Mesendoderm (in vitro differentiated cells): ENCODE results near the gene JAM2.

Experiments used
- DNase-seq: peaks from one replicate; pipeline ENCODE4 v3.0.0; 2013
- H2AK5ac ChIP-seq: 2 replicates; pipeline ENCODE4 v1.6.1; 2013; ENCODE audit warnings: low read length, inconsistent platforms
- H2BK120ac ChIP-seq: 2 replicates; pipeline ENCODE4 v1.6.1; 2013; ENCODE audit warnings: low read depth, mild to moderate bottlenecking, low read length, moderate library complexity, mixed read lengths
- H2BK15ac ChIP-seq: replicated peaks from 2 replicates; pipeline ENCODE4 v1.6.1; 2013; ENCODE audit warnings: low read depth, mild to moderate bottlenecking, moderate library complexity
- H2BK5ac ChIP-seq: 2 replicates; pipeline ENCODE4 v1.6.1; 2013; ENCODE audit warnings: low read length, inconsistent platforms
- H3K18ac ChIP-seq: 2 replicates; pipeline ENCODE4 v1.6.1; 2013; ENCODE audit warnings: mild to moderate bottlenecking, low read length, mixed read lengths
- H3K23ac ChIP-seq: one replicate; pipeline ENCODE4 v1.6.1; 2013; ENCODE audit warnings: low read length
- H3K27ac ChIP-seq: 2 replicates; pipeline ENCODE4 v1.5.1; 2013; ENCODE audit warnings: low read depth, mild to moderate bottlenecking, inconsistent platforms, low read length, moderate library complexity
- H3K27me3 ChIP-seq: 2 replicates; pipeline ENCODE4 v1.6.1; 2013; ENCODE audit warnings: low read length, control low read depth, mild to moderate bottlenecking, inconsistent platforms; ENCODE audit not compliant: insufficient read depth, poor library complexity
- H3K36me3 ChIP-seq: 2 replicates; pipeline ENCODE4 v1.6.1; 2013; ENCODE audit warnings: low read length, inconsistent platforms; ENCODE audit not compliant: control insufficient read depth, insufficient read depth
- H3K4ac ChIP-seq: one replicate; pipeline ENCODE4 v1.6.1; 2013; ENCODE audit warnings: low read depth, mild to moderate bottlenecking, low read length, moderate library complexity
- H3K4me1 ChIP-seq: 2 replicates; pipeline ENCODE4 v1.6.1; 2013; ENCODE audit warnings: low read depth, low read length, inconsistent platforms; ENCODE audit not compliant: control insufficient read depth
- H3K4me2 ChIP-seq: 2 replicates; pipeline ENCODE4 v1.6.1; 2013; ENCODE audit warnings: low read length
- H3K4me3 ChIP-seq: 2 replicates; pipeline ENCODE4 v1.5.1; 2013; ENCODE audit warnings: mild to moderate bottlenecking, low read length
- H3K56ac ChIP-seq: one replicate; pipeline ENCODE4 v1.6.1; 2013; ENCODE audit warnings: low read length
- H3K79me1 ChIP-seq: 2 replicates; pipeline ENCODE4 v1.6.1; 2013; ENCODE audit warnings: low read length, inconsistent platforms
- H3K79me2 ChIP-seq: 2 replicates; pipeline ENCODE4 v1.6.1; 2013; ENCODE audit warnings: mild to moderate bottlenecking, low read length; ENCODE audit not compliant: control insufficient read depth, insufficient read depth
- H3K9ac ChIP-seq: 2 replicates; pipeline ENCODE4 v1.6.1; 2013; ENCODE audit warnings: low read length, inconsistent platforms
- H4K5ac ChIP-seq: one replicate; pipeline ENCODE4 v1.6.1; 2013; ENCODE audit warnings: low read length
- H4K8ac ChIP-seq: one replicate; pipeline ENCODE4 v1.6.1; 2013; ENCODE audit warnings: low read depth, mild to moderate bottlenecking, control low read depth, low read length, moderate library complexity
- WGBS: extraction: QIAGEN DNeasy Blood & Tissue Kit; methylation state at CpG from one replicate; pipeline ENCODE4 v1.1.7; 2013; ENCODE audit warnings: low lambda C conversion rate, missing lambda C conversion rate; ENCODE audit not compliant: insufficient coverage; ENCODE audit errors: extremely low coverage; 5-methylcytosine and 5-hydroxymethylcytosine counted together

JAM2 gene

DNA sequence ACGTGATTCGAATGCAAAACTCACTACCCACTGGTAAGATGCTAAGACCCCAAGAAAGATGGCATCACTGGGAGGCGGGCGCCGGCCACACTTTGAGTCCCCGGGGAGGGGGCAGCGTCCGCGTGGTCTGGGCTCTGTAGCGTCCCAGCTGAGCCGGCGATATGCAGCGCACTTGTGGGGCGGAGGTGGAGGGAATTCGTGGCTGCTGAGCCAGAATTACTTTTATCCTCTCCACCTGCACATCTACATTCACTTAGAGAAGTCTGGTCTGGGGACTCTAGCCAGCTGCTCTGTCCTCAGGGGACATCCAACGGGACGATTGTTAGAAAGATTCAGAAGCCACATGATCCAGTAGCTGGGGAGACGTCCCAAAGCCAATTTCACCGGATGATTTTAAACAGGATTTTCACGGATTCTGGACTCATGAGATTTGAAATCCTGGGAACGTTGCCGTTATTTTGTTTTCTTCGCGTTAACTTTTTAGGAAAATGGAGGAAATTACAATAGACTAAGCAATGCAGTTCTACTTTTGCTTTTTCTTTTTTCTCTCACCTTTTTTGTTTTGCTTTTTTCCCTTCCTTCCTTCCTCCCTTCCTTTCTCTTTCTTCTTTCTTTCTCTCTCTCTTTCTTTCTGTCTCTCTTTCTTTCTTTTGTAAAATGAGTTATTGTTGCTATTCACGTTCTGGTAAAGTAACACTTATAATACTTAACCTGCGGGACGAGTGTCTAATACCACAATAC is 1.3 kb downstream of the JAM2 start:
- H4K8ac ChIP-seq: no peak overlapping the region
- H4K5ac ChIP-seq: no peak overlapping the region
- peak overlapping the region; percentile 57 for H3K9ac ChIP-seq
- H3K79me1 ChIP-seq: no peaks in the 10 kb centered on the region
- no peak overlapping the region for H2BK5ac ChIP-seq
- DNase-seq: peak; percentile 41
- H3K4me1 ChIP-seq: no peaks in the 10 kb centered on the region
- peak overlapping the region; percentile 35 for H3K4me3 ChIP-seq
- peak overlapping the region; percentile 74 for H3K56ac ChIP-seq
- no peak overlapping the region for H2BK15ac ChIP-seq
- H3K23ac ChIP-seq: no peak overlapping the region
- H3K4me2 ChIP-seq: peak overlapping the region; percentile 87
- H3K79me2 ChIP-seq: no peaks in the 10 kb centered on the region
- H3K27me3 ChIP-seq: peaks cover 2% of the 10 kb centered on the region
- H3K4ac ChIP-seq: no peak overlapping the region
- H2BK120ac ChIP-seq: no peak overlapping the region
- no peaks in the 10 kb centered on the region for H3K36me3 ChIP-seq
- WGBS: no CpG with 5 or more reads among the region's 27 CpGs
- no peak overlapping the region for H3K27ac ChIP-seq
- H3K18ac ChIP-seq: no peak overlapping the region
- H2AK5ac ChIP-seq: no peak overlapping the region

DNA sequence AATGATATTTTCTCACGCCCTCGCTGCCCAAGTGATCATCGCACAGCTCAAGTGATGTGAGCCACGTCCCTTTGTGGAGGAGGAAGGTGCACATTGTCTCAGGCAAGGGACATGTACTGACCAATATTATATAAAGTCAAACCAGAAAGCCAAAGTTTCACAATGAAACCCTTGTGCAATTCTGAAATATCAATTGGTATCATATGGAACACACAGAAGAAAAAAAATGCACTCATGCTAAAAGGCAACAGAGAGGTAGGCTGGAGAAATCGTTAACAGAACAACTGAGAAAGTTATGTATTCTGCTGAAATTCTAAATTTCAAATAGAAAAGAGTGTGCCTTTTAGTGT is 1.9 kb downstream of the JAM2 start:
- Histone ChIP-seq H3K27ac (no peak overlapping the region), H3K4me1 (no peaks in the 10 kb centered on the region), H3K9ac (no peak overlapping the region), H2AK5ac (no peak overlapping the region), H3K79me1 (no peaks in the 10 kb centered on the region), H3K4ac (no peak overlapping the region), H2BK15ac (no peak overlapping the region), H3K4me3 (no peak overlapping the region), H3K27me3 (peaks cover 2% of the 10 kb centered on the region), H4K5ac (no peak overlapping the region), H2BK120ac (no peak overlapping the region), H3K23ac (no peak overlapping the region), H3K56ac (no peak overlapping the region), H3K79me2 (no peaks in the 10 kb centered on the region), H4K8ac (no peak overlapping the region), H2BK5ac (no peak overlapping the region), H3K4me2 (no peak overlapping the region), H3K18ac (no peak overlapping the region), H3K36me3 (no peaks in the 10 kb centered on the region)
- DNase-seq: no peak
- no CpG with 5 or more reads among the region's 5 CpGs for WGBS

DNA sequence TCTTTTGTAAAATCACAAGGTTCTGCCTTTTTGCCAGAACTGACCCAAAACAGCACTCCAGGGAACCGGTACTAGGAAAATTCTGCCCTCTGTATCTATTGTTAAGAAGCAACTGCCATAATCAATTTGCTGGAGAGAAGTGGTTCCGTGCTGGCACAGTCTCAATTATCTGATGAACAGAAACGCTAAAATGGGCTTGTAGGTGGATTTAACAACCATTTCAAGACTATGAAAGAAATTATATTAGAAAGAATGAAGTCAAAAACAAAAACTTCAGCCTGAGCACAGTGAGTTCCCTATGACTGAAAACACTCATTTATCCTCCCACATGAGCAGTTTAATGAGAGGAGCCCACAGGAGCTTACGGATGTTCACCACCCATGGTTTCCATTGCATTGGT is 4.4 kb downstream of the JAM2 start:
- Histone ChIP-seq H2BK120ac (no peak overlapping the region), H4K8ac (no peak overlapping the region), H3K27ac (no peak overlapping the region), H3K4me1 (no peaks in the 10 kb centered on the region), H3K18ac (no peak overlapping the region), H3K36me3 (no peaks in the 10 kb centered on the region), H3K27me3 (peaks cover 2% of the 10 kb centered on the region), H4K5ac (no peak overlapping the region), H3K79me2 (no peaks in the 10 kb centered on the region), H3K23ac (no peak overlapping the region), H3K79me1 (no peaks in the 10 kb centered on the region), H2BK5ac (no peak overlapping the region), H2AK5ac (no peak overlapping the region), H2BK15ac (no peak overlapping the region), H3K4ac (no peak overlapping the region), H3K4me2 (no peak overlapping the region), H3K4me3 (no peak overlapping the region), H3K9ac (no peak overlapping the region), H3K56ac (no peak overlapping the region)
- no peak for DNase-seq
- WGBS: no CpG with 5 or more reads among the region's 4 CpGs

DNA sequence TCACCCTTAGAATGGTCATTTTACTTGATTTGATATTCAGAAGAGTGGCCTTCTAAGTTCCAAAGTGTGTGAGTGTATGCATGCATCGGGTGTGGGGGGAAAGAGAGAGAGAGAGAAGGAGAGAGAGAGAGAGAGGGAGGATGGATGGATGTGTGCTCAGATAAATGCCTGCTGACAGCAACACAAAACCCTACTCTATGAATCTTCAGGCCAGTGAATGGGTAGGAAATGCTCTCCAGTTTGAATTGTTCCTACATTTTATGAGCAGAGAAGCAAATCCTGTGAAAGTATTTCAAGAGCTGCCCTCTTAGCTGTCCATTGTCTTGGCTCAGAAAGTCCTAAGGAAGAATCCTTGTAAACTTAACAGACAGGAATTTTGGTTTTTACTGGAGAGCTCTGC is 7.4 kb downstream of the JAM2 start:
- Histone ChIP-seq H4K8ac (no peak overlapping the region), H3K79me2 (no peaks in the 10 kb centered on the region), H2AK5ac (no peak overlapping the region), H3K27ac (no peak overlapping the region), H4K5ac (no peak overlapping the region), H2BK120ac (no peak overlapping the region), H3K4me2 (no peak overlapping the region), H3K27me3 (no peaks in the 10 kb centered on the region), H3K18ac (no peak overlapping the region), H3K56ac (no peak overlapping the region), H3K4me1 (no peaks in the 10 kb centered on the region), H3K9ac (no peak overlapping the region), H2BK15ac (no peak overlapping the region), H3K4ac (no peak overlapping the region), H3K79me1 (no peaks in the 10 kb centered on the region), H3K36me3 (no peaks in the 10 kb centered on the region), H2BK5ac (no peak overlapping the region), H3K23ac (no peak overlapping the region), H3K4me3 (no peak overlapping the region)
- no CpG with 5 or more reads among the region's 1 CpG for WGBS
- no peak for DNase-seq

DNA sequence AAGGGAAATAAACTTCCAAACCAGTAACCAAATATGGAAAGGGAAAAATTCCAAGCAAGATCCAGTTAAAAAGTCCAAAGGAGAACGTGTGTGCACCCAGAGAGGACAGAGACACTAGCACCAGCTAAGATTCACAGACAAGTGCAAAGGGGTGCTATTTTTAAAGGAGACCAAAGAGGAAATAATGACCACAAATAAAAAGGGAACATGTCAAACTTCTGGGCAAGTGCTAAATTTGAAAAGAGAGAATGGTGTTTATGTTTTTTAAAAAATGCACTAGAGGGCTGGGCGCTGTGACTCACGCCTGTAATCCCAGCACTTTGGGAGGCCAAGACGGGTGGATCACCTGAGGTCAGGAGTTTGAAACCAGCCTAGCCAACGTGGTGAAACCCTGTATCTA is 8.6 kb downstream of the JAM2 start:
- Histone ChIP-seq H4K8ac (no peak overlapping the region), H3K9ac (no peak overlapping the region), H3K23ac (no peak overlapping the region), H2BK120ac (no peak overlapping the region), H2BK5ac (no peak overlapping the region), H2AK5ac (no peak overlapping the region), H3K4ac (no peak overlapping the region), H2BK15ac (no peak overlapping the region), H3K4me3 (no peak overlapping the region), H4K5ac (no peak overlapping the region), H3K18ac (no peak overlapping the region), H3K27ac (no peak overlapping the region), H3K4me1 (no peaks in the 10 kb centered on the region), H3K27me3 (no peaks in the 10 kb centered on the region), H3K79me2 (no peaks in the 10 kb centered on the region), H3K4me2 (no peak overlapping the region), H3K36me3 (no peaks in the 10 kb centered on the region), H3K79me1 (no peaks in the 10 kb centered on the region), H3K56ac (no peak overlapping the region)
- no CpG with 5 or more reads among the region's 5 CpGs for WGBS
- DNase-seq: no peak

DNA sequence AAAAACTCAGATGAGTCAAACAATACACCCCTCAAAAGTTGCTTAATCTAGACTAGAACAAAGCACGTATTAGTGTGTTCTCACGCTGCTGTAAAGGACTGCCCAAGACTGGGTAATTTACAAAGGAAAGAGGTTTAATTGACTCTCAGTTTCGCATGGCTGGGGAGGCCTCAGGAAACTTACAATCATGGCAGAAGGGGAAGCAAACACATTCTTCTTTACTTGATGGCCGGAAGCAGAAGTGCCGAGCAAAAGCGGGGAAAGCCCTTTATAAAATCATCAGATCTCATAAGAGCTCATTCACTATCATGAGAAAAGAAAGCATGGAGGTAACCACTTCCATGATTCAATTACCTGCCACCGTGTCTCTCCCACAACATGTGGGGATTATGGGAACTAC is 10.1 kb downstream of the JAM2 start:
- WGBS: no CpG with 5 or more reads among the region's 7 CpGs
- H2BK5ac ChIP-seq: no peak overlapping the region
- H2AK5ac ChIP-seq: no peak overlapping the region
- H3K4me3 ChIP-seq: no peak overlapping the region
- H2BK15ac ChIP-seq: no peak overlapping the region
- no peak overlapping the region for H3K9ac ChIP-seq
- no peaks in the 10 kb centered on the region for H3K79me1 ChIP-seq
- no peak overlapping the region for H2BK120ac ChIP-seq
- no peaks in the 10 kb centered on the region for H3K36me3 ChIP-seq
- H3K18ac ChIP-seq: no peak overlapping the region
- no peak overlapping the region for H3K56ac ChIP-seq
- no peaks in the 10 kb centered on the region for H3K4me1 ChIP-seq
- no peak overlapping the region for H3K27ac ChIP-seq
- H3K27me3 ChIP-seq: no peaks in the 10 kb centered on the region
- no peak overlapping the region for H3K4me2 ChIP-seq
- H3K23ac ChIP-seq: no peak overlapping the region
- H4K8ac ChIP-seq: no peak overlapping the region
- no peak for DNase-seq
- no peak overlapping the region for H4K5ac ChIP-seq
- H3K4ac ChIP-seq: no peak overlapping the region
- H3K79me2 ChIP-seq: no peaks in the 10 kb centered on the region
